Measurements from ENCODE around the gene TMX4. TPM values are rescaled to one million over a fixed set of nuclear protein-coding genes. Genes with fewer than 3 reads are reported as not detected.

TMX4 gene
- total and polyA plus RNA-seq, 5 donors = 77.1 to 220 (median 203) TPM

Other genes starting within 250 kb of the TMX4 start
- not detected for gene HAO1, start 79.3 kb downstream of the TMX4 start, total RNA-seq
- gene HAO1, start 79.3 kb downstream of the TMX4 start, polyA plus RNA-seq = not detected
- 10 to 100 TPM; 11.4 to 20.3 (median 14.1) TPM for gene PLCB1, start 112.5 kb upstream of the TMX4 start, total RNA-seq
- gene PLCB1, start 112.5 kb upstream of the TMX4 start, polyA plus RNA-seq = 7.6 TPM